Body of pancreas (tissue), 4 donors: ENCODE results near the gene NME9. TPM values are rescaled to one million over a fixed set of nuclear protein-coding genes. Genes with fewer than 3 reads are reported as not detected.

ENCODE experiments used
- ATAC-seq: fragments of 150-250 bp; one replicate; pipeline ENCODE4 v1.9.1; 2016
- DNase-seq, 4 donors: peaks; one replicate each; pipeline ENCODE4 v3.0.0-alpha.2; 2019
- H3K27ac ChIP-seq, 4 donors: fragments of 200-600 bp; sonication (generic); 1 replicate in 3 of 4; 2 replicates in 1 of 4; pipeline versions ENCODE4 v1.5.1 to v1.6.1; 2016 to 2019; ENCODE audit warnings: mild to moderate bottlenecking in 1 of 4, mixed read lengths in 1 of 4, moderate library complexity in 1 of 4
- H3K27me3 ChIP-seq, 2 donors: fragments of 200-600 bp; sonication (generic); one replicate each; pipeline ENCODE4 v1.6.0; 2016; ENCODE audit warnings: mild to moderate bottlenecking in 1 of 2
- H3K36me3 ChIP-seq, 2 donors: fragments of 200-600 bp; sonication (generic); replicated peaks in 1 of 2; 2 replicates each; pipeline ENCODE4 v1.5.1; 2016; ENCODE audit warnings: low read depth in 2 of 2; ENCODE audit not compliant: insufficient read depth in 1 of 2
- H3K4me1 ChIP-seq: fragments of 200-600 bp; sonication (generic); one replicate; pipeline ENCODE4 v1.6.0; 2016
- H3K4me3 ChIP-seq, 2 donors: fragments of 200-600 bp; sonication (generic); 1 replicate in 1 of 2; 2 replicates in 1 of 2; pipeline ENCODE4 v1.5.1; 2016 to 2019
- H3K9me3 ChIP-seq, 3 donors: fragments of 200-600 bp; sonication (generic); 1 replicate in 2 of 3; 2 replicates in 1 of 3; pipeline ENCODE4 v1.5.1; 2016
- POLR2A ChIP-seq, 3 donors: fragments of 450-650 bp; IDR thresholded peaks; one replicate each; pipeline ENCODE4 v1.6.1; 2016; ENCODE audit warnings: antibody characterized with exemption in 3 of 3, mild to moderate bottlenecking in 2 of 3
- WGBS, 2 donors: methylation state at CpG; one replicate each; pipeline ENCODE4 v1.1.5; 2017; 5-methylcytosine and 5-hydroxymethylcytosine counted together
- intact Hi-C: fragments of 100-400 bp; cut with DNase I; formaldehyde crosslinking; loops from one replicate; pipeline ENCODE4 v1.15.1; 2023
- total RNA-seq, 2 donors: library from RNA; depleted of rRNA; stranded (reverse); fragments of >200 nt; gene quantifications; one replicate each; pipeline ENCODE4 v1.1.0, GENCODE V29; 2016
- TF ChIP-seq, protein P1 (sequence below), 7 experiments: fragments of 450-650 bp in 4 of 7; fragments of 200-600 bp in 3 of 7; sonication (generic) in 3 of 7; IDR thresholded peaks; one replicate each; pipeline ENCODE4 v1.5.1; 2016 to 2019; ENCODE audit warnings: antibody characterized with exemption in 7 of 7

Gene NME9
- total RNA-seq, 2 donors from 2014 or later = 1.3 TPM; not detected in 1

DNA sequence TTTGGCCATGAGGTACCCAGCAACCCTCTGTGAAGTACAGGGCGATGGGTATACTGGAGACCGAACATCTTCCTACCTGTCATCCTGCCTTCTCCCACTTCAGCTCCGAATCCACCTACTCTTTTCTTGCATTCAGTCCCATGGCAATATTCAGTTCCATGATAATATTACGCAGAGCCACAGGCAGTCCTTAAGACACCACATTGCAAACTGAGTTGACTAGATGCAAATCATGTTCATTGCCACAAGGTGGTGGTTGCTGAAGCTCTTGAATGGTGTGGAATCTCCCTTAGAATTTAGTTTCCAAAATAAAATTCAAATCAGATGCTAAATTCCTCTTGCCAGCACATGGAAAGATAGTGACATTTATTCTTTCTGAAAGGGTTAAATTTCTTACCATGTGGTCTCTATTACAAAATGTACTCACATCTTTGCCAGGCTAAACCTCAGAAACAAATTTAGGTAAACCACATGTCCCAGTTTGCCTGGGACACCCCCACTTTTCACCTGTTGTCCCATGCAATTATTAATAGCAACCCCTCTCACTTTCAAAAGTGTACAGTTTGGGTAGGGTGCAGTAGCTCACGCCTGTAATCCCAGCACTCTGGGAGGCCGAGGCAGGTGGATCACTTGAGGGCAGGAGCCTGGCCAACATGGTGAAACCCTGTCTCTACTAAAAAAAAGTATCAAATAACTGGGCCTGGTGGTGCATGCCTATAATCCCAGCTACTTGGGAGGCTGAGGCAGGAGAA lies 1.7 kb upstream of the NME9 start:
- 77 to 85% methylated on average over 6 of the region's 6 CpGs for WGBS, 2 donors
- no peaks in the 10 kb centered on the region for H3K27me3 ChIP-seq
- no peaks in the 10 kb centered on the region for H3K9me3 ChIP-seq
- H3K4me3 ChIP-seq = no peak overlapping the region
- DNase-seq = no peak
- peaks cover 25% of the 10 kb centered on the region for H3K4me1 ChIP-seq
- intact Hi-C loops = no loop called here
- no peak overlapping the region for H3K27ac ChIP-seq
- no peaks in the 10 kb centered on the region for H3K36me3 ChIP-seq
- TF ChIP-seq, protein P1, sequence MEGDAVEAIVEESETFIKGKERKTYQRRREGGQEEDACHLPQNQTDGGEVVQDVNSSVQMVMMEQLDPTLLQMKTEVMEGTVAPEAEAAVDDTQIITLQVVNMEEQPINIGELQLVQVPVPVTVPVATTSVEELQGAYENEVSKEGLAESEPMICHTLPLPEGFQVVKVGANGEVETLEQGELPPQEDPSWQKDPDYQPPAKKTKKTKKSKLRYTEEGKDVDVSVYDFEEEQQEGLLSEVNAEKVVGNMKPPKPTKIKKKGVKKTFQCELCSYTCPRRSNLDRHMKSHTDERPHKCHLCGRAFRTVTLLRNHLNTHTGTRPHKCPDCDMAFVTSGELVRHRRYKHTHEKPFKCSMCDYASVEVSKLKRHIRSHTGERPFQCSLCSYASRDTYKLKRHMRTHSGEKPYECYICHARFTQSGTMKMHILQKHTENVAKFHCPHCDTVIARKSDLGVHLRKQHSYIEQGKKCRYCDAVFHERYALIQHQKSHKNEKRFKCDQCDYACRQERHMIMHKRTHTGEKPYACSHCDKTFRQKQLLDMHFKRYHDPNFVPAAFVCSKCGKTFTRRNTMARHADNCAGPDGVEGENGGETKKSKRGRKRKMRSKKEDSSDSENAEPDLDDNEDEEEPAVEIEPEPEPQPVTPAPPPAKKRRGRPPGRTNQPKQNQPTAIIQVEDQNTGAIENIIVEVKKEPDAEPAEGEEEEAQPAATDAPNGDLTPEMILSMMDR (IDR thresholded peaks at IDR 0.05) = no peak
- no peak for TF ChIP-seq POLR2A (IDR thresholded peaks at IDR 0.05)
- no peak for ATAC-seq

DNA sequence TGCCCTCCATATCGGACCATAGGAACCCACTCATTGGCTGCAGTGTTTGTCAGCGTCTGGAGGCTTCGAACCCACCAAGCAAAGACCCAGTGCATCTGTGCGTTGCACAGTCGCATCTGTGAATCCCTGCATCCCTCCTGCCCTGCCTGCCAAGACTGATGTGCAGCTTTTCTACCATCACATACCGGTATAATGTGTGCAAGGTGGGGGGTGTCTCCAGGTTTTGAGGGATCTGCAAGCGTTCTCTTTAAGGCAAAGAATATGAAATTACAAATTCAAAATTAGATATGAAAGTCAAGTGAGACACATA lies 288 bp upstream of the NME9 start:
- Histone ChIP-seq H3K4me3 (peak overlapping the region in 1 of 2 donors; percentile 47), H3K36me3 (no peaks in the 10 kb centered on the region), H3K9me3 (no peaks in the 10 kb centered on the region), H3K4me1 (peaks cover 18% of the 10 kb centered on the region), H3K27ac (peak overlapping the region in 2 of 4 donors; percentile 87 to 89), H3K27me3 (no peaks in the 10 kb centered on the region)
- no peak for TF ChIP-seq POLR2A (IDR thresholded peaks at IDR 0.05)
- TF ChIP-seq, protein P1 (IDR thresholded peaks at IDR 0.05) = no peak
- ATAC-seq (no peak), DNase-seq (no peak)
- 3 to 12% methylated on average over 4 to 7 of the region's 7 CpGs for WGBS, 2 donors
- intact Hi-C loops = no loop called here

DNA sequence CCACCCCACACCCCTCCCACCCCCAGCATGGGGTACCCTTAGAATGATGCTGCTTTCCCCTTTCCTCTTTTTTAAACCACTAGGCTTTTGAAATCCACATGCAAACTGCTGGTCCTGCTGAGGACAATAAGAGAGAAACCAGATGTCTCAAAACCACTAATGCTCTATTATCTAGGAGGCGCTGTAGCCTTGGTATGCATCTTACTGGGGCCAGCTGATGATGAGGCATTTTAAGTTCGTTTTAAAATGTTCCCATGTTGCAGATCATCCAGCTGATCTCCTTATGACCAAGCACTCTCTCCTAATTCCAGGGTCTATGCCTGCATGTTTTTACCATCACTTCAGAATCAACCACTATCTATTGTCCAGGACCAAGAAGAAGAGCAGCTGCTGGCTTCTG lies 1.3 kb downstream of the NME9 start:
- no peak overlapping the region for H3K4me3 ChIP-seq
- DNase-seq (no peak), ATAC-seq (no peak)
- 29 to 44% methylated on average over 2 of the region's 2 CpGs for WGBS, 2 donors
- no peak overlapping the region for H3K27ac ChIP-seq
- no peaks in the 10 kb centered on the region for H3K9me3 ChIP-seq
- intact Hi-C loops = no loop called here
- peaks cover 11% of the 10 kb centered on the region for H3K4me1 ChIP-seq
- H3K36me3 ChIP-seq = no peaks in the 10 kb centered on the region
- TF ChIP-seq POLR2A (IDR thresholded peaks at IDR 0.05) = no peak
- TF ChIP-seq, protein P1 (IDR thresholded peaks at IDR 0.05) = no peak
- no peaks in the 10 kb centered on the region for H3K27me3 ChIP-seq

DNA sequence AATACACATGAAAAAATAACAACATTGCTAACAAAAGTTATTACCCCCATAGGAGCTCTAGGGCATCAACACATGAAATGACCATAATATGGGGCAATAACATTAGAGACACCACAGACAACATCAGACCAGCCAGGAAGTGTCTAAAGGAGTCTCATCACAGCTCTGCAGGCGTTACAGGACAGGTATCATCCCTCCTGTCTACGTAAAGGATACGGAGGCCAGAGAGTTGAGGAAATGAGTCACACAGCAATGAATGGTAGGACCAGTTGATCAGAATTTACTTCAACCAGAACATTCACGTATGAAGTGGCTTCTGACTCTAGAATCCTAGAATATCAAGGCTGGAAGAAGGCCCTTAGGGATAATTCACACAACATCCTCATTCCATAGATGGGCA lies 1.8 kb downstream of the NME9 start:
- Histone ChIP-seq H3K4me3 (no peak overlapping the region), H3K9me3 (no peaks in the 10 kb centered on the region), H3K27me3 (no peaks in the 10 kb centered on the region), H3K36me3 (no peaks in the 10 kb centered on the region), H3K4me1 (peaks cover 11% of the 10 kb centered on the region), H3K27ac (no peak overlapping the region)
- intact Hi-C loops = no loop called here
- DNase-seq (no peak), ATAC-seq (no peak)
- TF ChIP-seq, protein P1 (IDR thresholded peaks at IDR 0.05) = no peak
- no peak for TF ChIP-seq POLR2A (IDR thresholded peaks at IDR 0.05)
- WGBS, 2 donors = 83 to 87% methylated on average over 4 of the region's 4 CpGs
